NB4 (cell line): ENCODE measurements around the gene PPFIBP2.

Source experiments
- DNase-seq: peaks from one replicate; pipeline ENCODE4 v3.0.0; 2010; ENCODE audit warnings: low read depth
- H3K4me3 ChIP-seq: one replicate; pipeline ENCODE4 v1.5.1; 2011; ENCODE audit warnings: mild to moderate bottlenecking, low read depth, low read length, moderate library complexity
- CTCF ChIP-seq: IDR thresholded peaks from one replicate; pipeline ENCODE4 v1.5.1; 2012; ENCODE audit warnings: low read depth, low read length
- MAX ChIP-seq: IDR thresholded peaks from 2 replicates; pipeline ENCODE4 v1.6.1; 2011; ENCODE audit warnings: low read depth, low read length
- MYC ChIP-seq: IDR thresholded peaks from 2 replicates; pipeline ENCODE4 v1.6.1; 2011; ENCODE audit warnings: low read depth, low read length
- POLR2A ChIP-seq: IDR thresholded peaks from 2 replicates; pipeline ENCODE4 v1.6.1; 2011; ENCODE audit warnings: mild to moderate bottlenecking; ENCODE audit not compliant: insufficient read length; ENCODE audit errors: extremely low read depth

PPFIBP2 gene

GRCh38 chr11:7635708-7636107, 121.9 kb downstream of the PPFIBP2 start:
- TF ChIP-seq POLR2A (no peak), CTCF (no peak), MAX (no peak), MYC (no peak)
- DNase-seq: no peak
- no peak overlapping the region for H3K4me3 ChIP-seq

- TF ChIP-seq MYC (no peak), CTCF (no peak), MAX (no peak), POLR2A (no peak)
- no peak overlapping the region for H3K4me3 ChIP-seq
- no peak for DNase-seq
Observed at GRCh38 chr11:7636350-7636749, 122.6 kb downstream of the PPFIBP2 start.

- DNase-seq: no peak
- TF ChIP-seq MAX: no peak
- TF ChIP-seq MYC: no peak
- no peak overlapping the region for H3K4me3 ChIP-seq
Observed at GRCh38 chr11:7637447-7638157, 123.8 kb downstream of the PPFIBP2 start.

- DNase-seq: no peak
- TF ChIP-seq MYC (no peak), MAX (no peak), CTCF (no peak), POLR2A (no peak)
- H3K4me3 ChIP-seq: no peak overlapping the region
Observed at GRCh38 chr11:7638710-7639642, 125.2 kb downstream of the PPFIBP2 start.

- no peak for DNase-seq
- TF ChIP-seq CTCF: no peak
- no peak for TF ChIP-seq MYC
- TF ChIP-seq MAX: no peak
- no peak for TF ChIP-seq POLR2A
- no peak overlapping the region for H3K4me3 ChIP-seq
Observed at GRCh38 chr11:7639643-7640025, 125.8 kb downstream of the PPFIBP2 start.

- TF ChIP-seq CTCF (no peak), POLR2A (no peak), MAX (no peak), MYC (no peak)
- no peak overlapping the region for H3K4me3 ChIP-seq
- no peak for DNase-seq
Observed at GRCh38 chr11:7640816-7641215, 127.0 kb downstream of the PPFIBP2 start.
